NCI-H774 (cell line): ENCODE results near the gene SZT2.
A peak's percentile ranks its signal among the peaks of the same experiment; 100 is the strongest.
"Not testable (repeated sequence)": the region's sequence is repeated elsewhere in the genome, so short reads cannot be mapped to it uniquely, and the experiment has no call there.

ENCODE experiments used
- DNase-seq: peaks from one replicate; lab custom pipeline; 2025; lab: John Stamatoyannopoulos, UW

The SZT2 gene

DNA sequence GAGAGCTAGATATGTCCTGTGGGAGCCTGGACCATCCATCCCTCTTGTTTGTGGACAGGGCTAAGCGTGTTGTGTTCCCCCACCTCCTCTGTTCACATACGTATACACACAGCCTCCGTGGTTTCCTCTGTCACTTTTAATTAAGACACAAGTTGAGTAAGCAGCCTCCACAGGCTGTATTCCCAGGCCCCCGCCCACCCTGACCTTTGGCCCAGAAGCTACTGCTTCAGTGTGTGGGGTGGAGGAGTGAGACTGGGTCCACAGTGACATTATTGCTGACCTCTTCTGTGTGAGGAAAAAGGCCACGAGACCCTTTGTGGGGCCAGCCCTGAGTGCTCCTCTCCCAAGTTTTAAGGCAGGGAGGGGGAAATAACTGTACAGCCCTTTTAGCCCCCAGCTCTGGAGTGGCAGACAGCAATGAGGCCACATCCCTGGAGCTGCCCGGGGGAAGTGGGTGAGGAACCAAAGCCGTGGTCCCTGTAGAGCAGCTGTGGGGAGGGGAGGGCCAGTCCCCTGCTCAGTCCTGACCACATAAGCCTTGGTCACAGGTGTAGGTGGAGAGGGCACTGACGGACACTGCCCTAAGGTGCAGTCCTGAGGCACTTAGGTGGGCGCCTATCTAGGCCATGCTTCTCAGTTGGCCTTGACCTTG is 26.3 kb upstream of the SZT2 start:
- no peak for DNase-seq

DNA sequence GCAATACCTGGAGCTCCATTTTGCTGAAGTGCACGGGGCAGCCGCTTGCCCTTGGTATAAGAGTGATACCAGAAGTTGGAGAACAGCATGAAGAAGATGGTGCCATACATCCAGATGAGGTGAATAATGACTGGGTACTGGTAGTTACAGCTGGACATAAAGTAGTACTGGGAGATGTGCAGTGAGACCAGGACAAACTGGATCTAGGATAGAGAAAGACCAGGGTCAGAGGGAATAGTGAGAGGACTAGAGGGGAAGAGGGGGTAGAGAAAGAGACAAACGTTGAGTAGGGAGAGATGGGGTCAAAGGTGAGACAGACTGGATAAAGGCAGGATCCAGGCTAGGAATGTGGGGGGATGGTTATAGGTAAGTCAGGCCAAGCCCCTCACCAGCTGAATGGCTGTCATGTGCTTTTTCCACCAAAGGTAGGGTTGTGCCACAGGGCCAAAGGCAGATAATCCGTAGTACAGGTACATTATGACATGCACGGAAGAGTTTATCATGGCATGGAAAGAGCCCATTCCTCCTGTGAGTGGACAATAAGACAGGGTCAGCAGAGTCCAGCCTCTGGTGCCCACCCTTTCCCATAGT is 25.7 kb upstream of the SZT2 start:
- no peak for DNase-seq

DNA sequence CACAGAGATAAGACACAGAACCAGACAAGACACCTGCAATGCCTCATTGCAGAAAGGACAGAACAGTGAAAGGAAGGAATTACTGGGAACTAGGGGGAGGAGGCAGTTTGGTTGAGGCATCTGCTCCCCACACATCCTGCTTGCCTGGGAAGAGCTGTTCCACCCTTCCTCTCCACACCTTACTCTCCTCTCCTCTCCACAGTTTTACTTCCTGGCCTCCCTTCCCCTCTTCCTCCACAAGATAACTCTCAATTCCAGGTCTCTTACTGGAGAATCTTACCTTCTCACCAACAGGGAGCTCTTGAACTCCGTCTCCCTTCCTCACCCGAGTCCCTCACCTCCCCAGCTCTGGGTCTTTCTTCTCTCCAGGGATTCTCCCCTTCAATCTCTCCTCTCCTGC is 24.0 kb upstream of the SZT2 start:
- no peak for DNase-seq

DNA sequence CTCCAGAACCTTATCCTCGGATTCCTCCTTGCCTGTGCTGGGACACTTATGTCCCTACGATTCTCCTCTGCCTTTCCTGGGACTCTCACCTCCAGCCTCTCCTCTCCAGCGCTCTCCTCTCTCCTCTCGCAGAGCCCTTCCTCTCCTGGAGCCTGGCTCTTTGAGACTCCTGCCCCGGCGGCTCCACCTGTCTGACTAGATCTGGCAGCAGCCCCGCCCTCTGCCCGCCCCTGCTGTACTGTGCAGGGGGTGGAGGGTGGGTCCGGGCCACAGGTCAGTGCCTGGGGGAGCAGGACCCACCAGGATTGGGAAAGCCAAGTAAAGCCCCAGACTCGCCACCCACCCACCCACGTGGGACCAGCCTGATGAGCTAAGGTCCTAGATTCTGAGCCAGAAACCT is 23.5 kb upstream of the SZT2 start:
- DNase-seq = no peak

DNA sequence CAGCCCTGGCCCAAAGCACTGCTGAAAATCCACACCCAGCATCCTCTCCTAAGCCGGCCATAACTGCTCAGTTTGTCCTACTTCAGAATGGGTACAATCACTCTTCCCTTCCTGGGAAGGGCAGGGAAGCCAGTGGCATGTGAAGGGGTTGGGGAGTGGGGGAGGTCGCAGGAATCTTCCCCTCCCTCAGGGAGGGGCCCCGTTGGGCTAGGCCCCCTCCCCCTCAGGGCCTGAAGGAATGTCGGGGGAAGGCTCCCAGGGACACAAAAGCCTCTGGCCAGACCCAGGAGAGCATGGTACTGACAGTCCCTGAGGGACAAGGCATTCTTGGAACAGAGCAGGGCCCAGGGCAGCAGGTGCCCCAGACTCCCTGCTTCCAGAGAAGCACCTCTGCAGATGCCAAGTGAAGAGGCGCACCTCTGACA is 23.1 kb upstream of the SZT2 start:
- no peak for DNase-seq

DNA sequence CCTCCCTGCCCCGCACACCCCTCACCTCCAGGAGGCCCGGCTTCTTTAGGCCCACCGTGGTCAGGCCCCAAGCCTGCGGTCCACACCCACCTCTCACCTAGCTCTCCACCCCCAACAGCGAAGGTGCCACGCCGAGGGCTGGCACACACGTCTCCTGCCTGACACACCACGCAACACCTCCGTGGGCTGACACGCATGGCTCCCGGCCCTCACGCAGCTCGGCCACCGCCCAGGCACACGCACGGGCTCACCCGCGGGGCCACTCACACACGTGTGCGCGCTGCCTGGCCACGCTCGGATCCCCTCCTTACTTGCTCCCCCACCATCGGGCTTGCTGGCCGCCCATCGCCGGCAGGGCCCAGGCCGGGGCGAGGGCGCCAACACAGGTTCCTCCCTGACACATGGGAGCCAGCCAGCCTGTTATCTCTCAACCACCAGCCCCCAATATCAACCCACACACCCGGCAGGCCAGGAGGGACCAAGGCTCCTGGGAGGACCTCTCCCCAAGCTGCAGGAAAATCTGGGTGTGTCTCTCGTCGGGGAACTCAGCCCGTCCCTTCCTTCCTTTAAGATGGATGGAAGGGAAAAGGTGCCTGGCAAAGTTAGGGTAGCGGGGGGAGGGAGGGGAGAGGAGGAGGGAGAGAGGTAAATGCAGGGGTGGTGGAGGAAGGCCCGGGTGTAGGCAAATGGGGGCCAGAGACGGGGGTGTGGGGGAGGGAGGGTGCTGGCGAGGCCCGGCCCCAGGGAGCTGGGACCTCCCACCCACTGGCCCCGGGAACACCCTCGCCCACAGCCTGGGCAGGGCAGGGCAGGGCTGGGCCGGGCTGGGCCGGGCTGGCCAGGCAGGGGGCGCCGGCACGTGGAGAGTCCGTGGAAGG is 22.4 kb upstream of the SZT2 start:
- no peak for DNase-seq

DNA sequence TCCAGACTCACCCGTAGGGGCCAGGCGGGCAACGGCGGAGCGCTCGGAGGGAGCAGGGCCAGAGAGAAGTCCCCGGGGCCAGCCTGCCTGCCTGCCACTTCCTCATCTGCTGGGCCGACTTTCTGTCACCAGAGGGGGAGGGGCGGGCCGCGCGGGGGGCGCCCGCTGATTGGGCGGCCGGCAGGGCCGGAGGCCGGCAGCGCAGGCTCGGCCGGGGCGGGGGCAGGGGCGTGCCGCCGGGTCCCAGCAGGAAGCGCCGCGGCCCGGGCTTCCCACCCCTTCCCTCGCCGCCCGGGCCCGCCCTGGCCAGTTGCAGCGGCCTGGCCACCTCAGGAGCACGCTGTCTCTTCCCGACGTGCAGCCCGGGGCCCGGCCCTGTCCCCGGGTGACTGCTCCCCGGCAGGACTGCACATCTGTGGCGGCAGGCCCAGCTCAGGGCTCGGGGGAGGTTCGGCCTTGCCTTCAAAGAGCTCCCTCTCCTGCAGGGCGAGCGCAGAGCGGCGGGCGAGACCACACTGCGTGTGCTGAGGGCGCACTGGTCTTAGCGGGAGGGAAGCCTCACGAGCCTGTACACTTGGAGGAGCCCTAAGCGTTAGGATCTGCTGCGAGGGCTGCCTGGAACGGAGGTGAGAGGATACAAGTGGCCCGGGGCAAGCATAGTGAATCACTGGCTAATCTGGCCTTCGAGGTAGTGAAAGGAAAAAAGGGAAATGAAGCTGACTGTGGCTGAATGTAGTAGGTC is 21.6 kb upstream of the SZT2 start, which contains the start of gene ELOVL1:
Gene ELOVL1, minus strand, starts transcription at position 108 of the 742 bp plus-strand sequence. CDS start 2,402 bp downstream, outside the sequence.
- peak; percentile 97 for DNase-seq

DNA sequence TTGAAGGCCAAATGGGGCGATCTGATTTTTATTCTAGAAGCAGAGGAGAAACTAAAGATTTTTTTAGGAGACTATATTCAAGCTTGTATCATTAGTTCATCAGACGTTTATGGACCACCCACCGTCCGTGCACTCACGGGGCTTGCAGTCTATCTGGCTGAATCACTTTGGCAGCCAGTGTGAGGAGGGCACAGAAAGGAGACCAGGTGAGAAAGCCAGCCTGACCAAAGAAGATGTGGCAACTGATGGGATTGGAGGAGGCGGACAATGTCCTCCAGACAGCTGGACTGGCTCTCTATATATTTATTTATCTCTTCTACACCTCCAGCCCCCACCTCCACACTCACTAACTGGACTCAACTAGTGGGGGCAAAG is 21.1 kb upstream of the SZT2 start:
- DNase-seq = no peak

DNA sequence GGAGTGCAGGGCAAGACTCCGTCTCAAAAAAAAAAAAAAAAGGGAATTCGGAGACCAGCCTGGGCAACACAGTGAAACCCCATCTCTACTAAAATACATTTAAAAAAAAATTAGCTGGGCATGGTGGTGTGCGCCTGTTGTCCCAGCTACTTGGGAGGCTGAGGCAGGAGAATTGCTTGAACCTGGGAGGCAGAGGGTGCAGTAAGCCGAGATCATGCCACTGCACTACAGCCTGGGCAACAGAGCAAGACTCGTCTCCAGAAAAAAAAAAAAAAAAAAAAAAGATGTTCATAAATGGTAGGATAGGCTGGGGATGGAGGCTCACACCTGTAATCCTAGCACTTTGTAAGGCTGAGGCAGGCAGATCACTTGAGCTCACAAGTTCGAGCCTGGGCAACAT is 19.9 kb upstream of the SZT2 start:
- DNase-seq = not testable (repeated sequence)

DNA sequence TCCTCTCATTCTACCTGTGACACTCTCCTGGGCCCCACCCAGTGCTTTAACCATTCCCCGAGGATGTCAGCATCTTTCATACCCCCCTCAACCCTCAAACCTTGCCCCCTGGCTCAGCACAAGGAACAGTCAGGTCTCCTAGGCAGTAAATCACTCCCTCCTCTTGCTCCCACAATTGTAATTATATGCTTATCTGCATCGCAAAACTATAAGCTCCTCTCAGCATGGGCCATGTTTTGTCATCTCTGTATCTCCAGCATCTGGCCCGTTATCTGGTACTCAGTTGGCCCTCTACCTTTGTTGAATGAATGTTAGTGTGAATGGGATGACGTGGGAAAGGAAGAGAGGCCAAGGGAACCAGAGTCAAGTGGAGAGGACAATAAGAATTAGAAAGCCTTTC is 19.1 kb upstream of the SZT2 start:
- DNase-seq = no peak

DNA sequence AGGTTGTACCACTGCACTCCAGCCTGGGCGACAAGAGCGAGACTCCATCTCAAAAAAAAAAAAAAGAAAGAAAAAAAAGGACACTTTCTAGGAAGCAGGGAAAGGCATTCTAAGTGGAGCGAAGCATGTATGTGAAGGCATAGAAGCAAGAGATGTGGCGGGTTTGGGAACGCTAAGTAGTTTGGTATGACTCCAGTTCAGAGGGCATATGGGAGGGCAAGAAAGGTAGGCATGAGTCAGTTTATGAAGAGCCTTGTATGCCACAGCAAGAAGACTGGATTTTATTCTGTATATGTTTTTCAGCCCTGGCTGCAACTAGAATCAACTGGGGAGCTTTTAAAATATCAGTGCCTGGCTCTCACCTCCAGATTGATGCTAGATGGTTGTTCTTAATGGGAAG is 17.5 kb upstream of the SZT2 start:
- no peak for DNase-seq

DNA sequence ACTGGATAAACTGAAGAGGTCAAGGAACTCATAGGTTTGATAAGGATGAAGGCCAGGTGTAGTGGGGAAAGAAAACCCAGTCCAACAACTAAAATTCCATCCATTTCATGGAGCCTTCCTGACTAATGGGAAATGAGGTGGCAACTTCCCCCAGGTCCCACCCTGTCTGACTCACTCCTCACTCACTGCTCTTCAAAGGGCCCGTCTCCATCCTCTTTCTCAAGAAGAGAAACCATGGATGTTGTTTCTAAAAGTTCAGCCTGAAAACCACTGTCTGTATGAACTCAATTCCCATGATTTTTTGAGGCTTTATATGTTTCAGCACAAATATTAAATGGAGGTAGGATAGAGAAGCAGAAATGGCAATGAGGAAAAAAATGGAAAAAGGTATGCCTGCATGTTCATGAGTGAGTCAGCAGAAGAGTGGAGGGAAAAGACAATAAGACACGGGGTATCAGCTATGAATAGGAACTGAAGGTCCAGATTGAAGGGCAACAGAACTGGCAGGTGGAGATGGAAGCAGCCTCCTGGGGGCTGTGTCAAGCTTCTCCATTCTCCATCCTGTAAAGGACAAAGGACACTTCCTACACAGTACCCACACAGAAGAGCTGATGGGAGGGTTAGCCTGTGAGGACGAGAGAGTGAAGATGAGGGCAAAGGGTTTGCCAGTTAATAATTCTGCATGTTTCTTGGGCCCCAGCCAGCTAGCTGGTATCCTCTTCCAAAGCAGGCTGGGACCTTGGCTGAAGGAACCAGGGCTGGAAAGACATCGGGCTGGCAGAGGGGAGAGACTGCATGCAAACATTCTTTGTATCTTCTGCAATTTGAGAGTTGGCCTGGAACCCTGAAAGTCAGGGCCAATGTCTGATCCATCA is 16.4 kb upstream of the SZT2 start:
- DNase-seq = no peak

DNA sequence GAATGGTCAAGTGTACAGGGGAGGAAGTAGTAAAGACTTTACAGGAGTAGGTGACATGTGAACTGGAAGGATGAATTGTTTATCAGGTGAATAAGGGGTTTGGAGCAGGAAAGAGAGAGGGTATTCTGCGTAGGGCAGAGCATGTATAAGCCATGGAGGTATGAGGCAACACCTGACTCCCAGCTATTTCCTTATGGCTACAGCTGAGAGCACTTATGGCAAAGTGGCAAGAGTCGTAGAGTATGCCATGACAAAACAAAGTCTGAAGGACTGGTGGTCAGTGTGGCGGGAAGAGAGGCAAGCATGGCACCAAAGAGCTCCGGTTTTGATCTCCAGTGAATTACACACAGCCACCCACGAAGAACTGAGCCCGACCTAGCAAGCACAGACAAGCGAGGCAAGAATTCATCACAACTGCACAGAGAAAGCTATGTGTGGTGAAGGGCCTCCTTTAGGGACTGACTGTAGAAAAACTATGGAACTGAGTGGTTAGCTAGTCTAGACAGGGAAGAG is 12.9 kb upstream of the SZT2 start:
- DNase-seq = no peak

DNA sequence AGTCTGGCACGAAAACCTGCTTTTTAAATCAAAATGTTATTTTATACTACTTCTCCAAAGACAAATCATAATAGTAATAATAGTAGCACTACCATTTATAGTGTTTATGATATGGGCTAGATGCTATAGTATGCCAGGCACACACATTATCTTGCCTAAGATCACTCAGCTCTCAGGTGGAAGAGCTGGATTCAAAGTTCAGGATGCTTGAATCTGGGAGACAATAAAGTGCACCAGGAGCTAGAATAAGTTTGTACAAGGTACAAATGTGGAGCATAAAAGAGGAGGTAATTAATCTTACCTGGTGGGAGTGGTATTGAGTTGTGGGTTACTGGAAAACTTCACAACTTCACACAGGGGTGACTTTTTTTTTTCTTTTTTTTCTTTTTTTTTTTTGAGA is 11.9 kb upstream of the SZT2 start:
- DNase-seq = no peak

DNA sequence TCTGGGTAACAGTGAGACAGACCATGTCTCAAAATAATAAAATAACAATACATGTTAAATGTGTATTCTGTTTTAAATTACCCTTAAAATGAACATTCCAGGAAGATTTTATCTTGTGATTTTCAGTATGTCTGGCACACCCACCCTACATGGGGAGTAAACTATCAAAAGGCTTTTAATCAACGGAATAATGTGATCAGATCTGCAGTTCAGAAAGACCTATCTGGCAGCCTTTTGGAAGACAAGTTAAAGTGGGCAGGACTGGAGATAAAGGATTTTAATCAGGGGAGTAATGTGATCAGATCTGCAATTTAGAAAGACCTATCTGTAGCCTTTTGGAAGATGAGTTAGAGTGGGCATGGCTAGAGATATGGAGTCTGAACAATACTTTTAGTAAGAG is 10.2 kb upstream of the SZT2 start:
- DNase-seq = no peak

DNA sequence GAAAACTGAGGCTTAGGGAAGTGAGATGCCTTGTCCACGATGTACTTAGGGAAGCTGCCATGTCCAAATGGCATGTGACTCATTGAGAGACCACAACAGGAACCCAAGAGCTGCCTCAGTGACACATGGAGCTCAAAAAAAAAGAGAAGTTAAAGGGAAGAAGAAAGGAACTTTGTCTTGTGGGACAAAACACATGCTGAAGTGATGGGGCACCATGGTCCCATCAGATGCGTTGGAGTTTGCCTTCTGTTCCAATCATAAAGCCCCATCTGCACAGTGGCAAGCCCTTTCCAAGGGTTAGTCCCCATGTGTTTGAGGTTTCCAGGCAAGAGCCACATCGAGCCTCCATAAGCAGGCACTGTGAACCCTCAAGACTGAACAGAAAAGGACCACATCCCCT is 8.1 kb upstream of the SZT2 start:
- no peak for DNase-seq

DNA sequence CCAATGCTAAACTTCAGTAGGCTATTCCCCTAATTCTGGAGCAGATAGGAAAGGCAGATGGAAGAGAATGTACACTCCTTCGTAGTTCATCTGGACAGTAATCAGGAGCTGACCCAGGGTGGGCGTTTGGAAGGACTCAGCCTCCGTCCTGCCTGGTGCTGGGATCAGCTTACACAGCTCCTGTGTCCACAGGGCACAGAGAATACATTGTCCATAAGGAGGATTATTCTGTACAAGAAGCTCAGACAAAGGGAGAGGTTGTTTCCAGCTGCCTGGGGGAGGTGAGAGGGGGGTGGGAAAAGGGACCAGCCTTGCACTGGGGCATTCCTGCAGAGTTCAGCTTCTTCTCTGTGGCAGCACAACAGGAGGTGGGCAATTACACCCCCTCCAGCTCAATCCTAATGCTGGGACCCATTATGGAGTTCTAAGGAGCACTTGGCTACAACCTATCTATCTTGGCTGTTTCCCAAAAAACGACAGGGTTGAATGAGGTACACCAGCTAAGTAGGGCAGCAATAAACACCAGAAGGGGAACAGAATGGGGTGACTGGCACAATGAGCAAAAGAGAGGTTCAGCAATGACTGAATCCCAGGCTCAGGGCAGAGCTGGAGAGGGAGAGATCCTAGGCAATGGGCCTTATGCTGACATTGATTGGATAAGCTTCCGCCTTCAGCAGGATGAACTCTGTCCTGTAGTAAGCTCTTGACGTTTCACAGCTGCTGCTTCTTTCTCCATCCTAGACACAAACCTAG is 7.5 kb upstream of the SZT2 start:
- no peak for DNase-seq

DNA sequence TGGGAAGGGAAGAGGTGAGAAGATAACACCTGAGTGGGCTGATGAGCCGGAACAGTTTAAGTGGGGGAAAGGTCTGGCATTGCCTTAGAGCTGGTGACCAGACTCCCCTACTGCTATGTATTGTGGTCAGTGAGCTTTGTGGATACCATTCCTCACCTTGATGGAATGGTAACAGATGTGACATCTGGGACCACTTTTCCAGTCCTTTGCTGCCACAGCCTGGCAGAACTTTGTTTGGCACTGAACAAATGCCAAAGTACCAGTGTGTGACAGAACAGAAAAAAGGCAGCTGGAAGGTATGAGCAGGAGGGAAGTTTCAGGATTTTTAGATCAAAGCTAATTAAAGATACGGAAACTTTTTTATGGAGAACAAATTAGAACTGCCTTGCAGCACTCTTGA is 6.2 kb upstream of the SZT2 start:
- DNase-seq = no peak

DNA sequence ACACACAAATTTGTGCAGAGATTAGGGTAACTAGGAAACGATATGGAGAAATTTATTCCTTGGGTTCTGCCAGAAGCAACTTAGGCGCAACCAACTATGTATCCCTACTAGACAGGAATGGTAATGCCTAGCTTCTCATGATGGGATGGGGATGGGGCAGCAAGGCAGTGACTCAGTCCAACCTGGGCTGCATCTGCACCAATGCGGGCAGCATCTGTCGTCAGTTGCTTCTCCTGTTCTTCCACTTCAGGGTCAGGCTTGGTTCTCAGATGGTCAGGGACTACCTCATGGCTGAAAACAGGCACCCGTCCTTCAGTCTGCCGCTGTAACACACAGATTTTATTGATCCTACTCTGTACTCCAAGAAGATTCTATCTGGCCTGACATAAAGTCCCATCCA is 3.0 kb upstream of the SZT2 start:
- no peak for DNase-seq

DNA sequence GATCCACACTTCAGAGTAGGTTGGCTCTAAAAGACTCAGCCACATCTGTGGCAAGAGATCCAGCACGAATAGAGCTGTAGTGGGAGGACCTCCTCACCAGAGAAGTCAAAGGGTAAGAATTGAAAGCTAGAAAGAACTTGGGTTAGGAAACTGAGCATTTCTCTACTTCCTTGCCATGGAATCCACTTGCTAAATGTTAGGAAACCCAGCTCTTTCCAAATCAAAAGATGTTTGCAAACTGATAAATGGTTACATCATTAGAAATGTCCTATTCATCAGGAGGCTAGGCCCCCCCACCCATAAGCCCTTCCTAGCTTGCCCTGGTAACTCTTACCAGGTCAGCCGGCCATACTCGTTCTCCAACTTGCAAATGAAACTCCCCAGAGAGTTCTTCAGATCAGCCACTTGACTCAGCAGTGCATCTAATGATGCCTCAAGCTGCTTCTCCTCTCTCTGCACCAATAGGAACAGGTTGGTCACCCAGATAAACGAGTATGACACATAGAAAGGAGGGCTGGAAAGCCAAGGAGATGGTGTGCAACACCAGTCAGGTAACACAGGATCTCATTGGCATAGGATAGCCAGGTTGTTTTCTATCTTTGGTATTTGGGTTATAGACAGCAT is 1.6 kb upstream of the SZT2 start:
- no peak for DNase-seq
